Activated CD8-positive, alpha-beta memory T cell treated with anti-CD3 and anti-CD28 coated beads for 48 hours (primary cell): ENCODE results near the gene SH2D1B.
"Not testable (repeated sequence)": the region's sequence is repeated elsewhere in the genome, so short reads cannot be mapped to it uniquely, and the experiment has no call there.

ENCODE experiments used
- DNase-seq, 3 experiments: peaks; one replicate each; pipeline ENCODE4 v3.0.0-alpha.2; 2020; ENCODE audit warnings: low read depth in 2 of 3, low spot score in 2 of 3

Gene SH2D1B

DNA sequence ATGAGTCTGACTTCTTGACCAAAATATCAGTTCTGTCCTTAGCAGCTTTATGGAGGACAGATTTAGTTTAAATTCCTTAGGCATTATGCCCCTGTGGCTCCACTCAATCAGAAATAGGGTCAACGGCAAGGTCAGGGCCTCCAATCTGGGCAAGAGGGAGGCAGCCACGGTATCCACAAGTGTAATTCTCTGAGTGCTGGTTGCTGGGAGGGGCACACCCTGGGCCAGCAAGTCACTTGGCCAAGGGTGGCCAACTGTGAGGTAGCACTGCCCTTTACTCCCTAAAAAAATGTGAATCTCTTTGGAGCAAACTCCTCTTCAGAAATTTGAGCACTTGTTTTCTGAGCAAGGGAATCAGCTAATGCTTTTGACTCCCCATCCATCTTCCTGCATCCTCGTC lies 48.1 kb downstream of the SH2D1B start:
- no peak for DNase-seq

DNA sequence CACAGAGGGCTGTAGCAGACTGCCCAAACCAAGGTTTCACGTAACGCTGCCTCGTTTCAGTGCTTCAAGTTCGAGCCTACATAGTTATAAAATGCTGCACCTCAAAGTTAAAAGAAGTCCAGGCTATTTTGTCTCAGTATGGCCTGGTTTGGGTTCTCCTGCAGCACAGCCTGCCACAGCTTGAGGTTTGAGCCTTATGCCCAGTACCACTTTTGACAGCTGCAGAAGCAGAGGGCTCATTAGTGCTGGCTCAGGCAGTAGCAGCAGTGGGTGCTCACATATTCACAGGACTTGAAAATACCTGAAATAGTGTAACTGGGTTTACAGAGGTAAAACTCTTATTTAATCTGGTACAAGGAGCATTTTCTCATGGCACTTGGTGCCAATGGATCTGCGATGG lies 50.6 kb downstream of the SH2D1B start:
- DNase-seq: no peak

- DNase-seq: no peak
Observed at GRCh38 chr1:162360874-162361260, 51.1 kb downstream of the SH2D1B start.

DNA sequence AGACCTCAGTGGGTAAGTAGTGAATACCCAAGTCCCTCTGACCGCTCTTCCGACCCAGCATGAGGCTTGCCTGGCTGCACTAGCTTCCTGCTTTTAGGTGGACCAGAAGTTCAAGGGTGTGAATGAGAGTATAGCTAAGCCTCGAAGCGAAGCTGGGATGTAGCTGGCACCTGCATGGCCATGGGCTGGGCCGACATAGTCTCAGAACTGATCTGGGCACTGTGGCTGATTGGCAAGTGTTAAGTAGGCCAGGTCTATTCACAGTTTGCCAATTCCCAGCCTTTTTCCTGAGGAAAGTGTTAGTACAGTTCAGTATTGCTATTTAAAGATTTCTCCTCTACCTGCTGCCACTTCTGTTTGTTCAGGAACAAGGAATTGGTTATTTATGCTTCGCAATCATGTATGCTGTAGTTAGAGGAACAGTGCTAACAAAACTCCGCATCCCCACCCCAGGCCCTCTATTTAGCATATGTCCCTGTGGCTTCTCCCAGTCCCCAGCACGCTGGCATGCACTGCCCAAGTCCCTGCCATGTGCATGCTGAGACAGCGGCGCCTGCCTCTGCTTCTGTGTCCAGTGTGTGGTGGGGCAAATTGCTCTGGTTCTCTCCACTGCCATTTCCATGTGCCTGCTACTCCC lies 51.6 kb downstream of the SH2D1B start:
- no peak for DNase-seq

DNA sequence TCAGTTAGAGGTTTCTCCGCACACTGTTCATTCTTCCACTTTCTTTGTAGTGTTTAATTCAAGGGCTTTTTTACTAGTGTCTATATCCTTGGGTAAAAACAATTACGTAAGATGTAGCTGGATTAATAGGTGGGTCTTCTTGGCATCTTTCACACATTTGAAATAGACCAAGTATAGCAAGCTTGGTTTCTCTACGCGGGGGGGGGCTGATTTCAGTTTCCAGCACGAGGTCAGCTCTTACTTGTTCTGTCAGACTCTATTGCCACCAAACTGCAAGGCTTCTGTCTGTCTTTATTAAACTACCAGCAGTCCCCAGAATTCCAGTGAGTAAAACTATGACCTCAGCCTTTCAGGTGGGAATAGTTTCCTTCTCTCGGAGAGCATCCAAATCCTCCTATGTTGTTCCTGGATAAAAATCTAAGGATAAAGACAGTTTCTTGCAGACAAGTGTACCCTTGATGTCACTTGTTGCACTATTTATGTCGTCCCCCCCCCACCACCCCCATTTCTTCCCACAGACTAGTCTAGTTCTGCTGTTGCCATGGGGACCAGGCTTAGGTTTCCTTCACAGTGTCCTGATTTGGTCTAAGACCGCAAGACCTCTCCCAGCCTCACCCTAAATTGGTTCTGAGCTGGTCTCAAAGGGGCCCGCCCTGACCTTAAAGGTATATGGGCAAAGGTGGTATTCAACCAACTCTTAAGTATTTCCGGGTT lies 52.3 kb downstream of the SH2D1B start:
- no peak for DNase-seq

GRCh38 chr1:162358928-162359327 lies 53.0 kb downstream of the SH2D1B start:
- DNase-seq: no peak

GRCh38 chr1:162357681-162358266 lies 54.2 kb downstream of the SH2D1B start:
- DNase-seq: no peak

DNA sequence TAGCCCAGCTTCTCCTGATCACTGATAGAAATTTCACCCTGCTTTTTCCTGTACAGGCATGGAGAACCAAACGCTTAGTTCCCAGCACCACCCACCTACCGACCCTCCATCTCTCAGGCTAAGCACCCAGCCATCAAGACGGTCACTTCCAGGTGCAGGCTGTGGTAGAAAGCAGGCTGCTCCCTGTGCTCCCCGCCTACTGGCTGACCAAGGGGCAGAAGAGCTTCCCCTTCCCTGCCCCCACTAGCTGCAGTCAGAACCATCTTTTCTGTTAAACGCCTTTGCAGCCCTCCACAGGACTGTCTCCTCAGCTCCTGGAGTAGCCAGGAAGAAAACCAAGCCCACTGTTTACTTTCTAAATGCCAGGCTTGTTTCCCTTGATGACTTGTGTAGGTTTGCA lies 58.2 kb downstream of the SH2D1B start:
- no peak for DNase-seq

- DNase-seq: no peak
Observed at GRCh38 chr1:162353078-162353477, 58.9 kb downstream of the SH2D1B start.

GRCh38 chr1:162351874-162352273 lies 60.1 kb downstream of the SH2D1B start:
- not testable (repeated sequence) for DNase-seq

- no peak for DNase-seq
Observed at GRCh38 chr1:162351246-162351842, 60.6 kb downstream of the SH2D1B start.

DNA sequence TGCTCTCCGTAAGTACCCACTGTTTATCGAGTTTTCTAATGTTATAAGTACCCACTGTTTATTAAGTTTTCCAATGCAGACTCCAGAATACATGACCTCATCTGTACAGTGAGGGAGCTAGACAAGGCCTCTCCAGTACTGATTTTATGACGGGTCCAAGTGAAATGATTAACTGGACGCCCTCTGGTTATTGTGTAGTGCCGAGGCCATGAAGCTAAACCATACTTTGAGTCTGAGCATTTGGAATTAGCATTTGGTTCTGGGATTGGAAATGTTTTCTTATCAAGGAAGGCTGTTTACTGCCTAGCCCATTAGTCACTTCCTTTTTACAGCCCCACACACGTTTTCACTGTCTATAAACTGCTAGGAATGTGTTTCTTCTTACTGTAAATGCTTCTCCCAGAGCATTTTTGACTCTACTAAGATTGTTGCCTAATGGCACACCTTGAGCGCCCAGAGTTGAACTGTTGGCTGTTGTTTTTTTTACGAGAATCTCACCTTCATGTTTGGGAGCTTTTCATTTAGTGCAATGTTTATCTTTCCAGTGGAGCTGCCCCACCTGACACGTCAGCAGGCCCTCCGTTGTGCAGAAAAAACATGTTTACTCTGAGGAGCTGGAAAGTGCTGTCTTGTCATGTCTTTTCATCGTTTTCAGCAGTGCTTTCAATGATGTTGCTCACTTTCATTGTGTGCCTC lies 62.2 kb downstream of the SH2D1B start:
- DNase-seq: no peak

GRCh38 chr1:162347281-162347680 lies 64.7 kb downstream of the SH2D1B start:
- DNase-seq: no peak
